Measurements from ENCODE around the gene TLR5.

DNA sequence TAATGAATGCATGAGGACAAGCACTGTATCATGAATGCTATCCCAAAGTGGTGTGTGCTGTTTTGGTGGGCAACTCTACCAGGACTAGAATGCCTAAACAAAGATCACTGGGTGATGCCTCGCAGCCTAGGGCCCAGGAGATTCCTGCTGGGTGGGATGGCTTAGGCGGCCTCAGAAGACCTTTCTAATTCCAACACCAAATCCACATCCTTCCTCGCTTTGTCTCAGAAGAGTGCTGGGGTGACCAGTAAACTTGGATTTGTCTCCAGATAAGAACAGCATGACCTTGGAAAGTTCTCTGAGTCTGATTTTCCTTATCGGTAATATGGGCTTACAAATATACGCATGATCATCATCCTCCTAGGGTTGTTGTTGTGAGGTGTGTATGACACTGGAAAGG, 76.6 kb downstream of the TLR5 start:
- TF ChIP-seq, protein P1, sequence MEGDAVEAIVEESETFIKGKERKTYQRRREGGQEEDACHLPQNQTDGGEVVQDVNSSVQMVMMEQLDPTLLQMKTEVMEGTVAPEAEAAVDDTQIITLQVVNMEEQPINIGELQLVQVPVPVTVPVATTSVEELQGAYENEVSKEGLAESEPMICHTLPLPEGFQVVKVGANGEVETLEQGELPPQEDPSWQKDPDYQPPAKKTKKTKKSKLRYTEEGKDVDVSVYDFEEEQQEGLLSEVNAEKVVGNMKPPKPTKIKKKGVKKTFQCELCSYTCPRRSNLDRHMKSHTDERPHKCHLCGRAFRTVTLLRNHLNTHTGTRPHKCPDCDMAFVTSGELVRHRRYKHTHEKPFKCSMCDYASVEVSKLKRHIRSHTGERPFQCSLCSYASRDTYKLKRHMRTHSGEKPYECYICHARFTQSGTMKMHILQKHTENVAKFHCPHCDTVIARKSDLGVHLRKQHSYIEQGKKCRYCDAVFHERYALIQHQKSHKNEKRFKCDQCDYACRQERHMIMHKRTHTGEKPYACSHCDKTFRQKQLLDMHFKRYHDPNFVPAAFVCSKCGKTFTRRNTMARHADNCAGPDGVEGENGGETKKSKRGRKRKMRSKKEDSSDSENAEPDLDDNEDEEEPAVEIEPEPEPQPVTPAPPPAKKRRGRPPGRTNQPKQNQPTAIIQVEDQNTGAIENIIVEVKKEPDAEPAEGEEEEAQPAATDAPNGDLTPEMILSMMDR (IDR thresholded peaks at IDR 0.05; ENCODE audit: insufficient read depth, low read length, poor library complexity, severe bottlenecking) = no peak
- no peak for TF ChIP-seq EZH2phosphoT487 (conservative IDR thresholded peaks at IDR 0.05; ENCODE audit: low read length)

All from SU-DHL-6 (cell line).